Neuronal stem cell (in vitro differentiated cells): ENCODE data around the gene ANKRD37.

Experiments
- DNase-seq: peaks from one replicate; pipeline ENCODE4 v3.0.0-alpha.2; 2013; ENCODE audit warnings: low spot score
- H2AFZ ChIP-seq: one replicate; pipeline ENCODE4 v1.6.1; 2013; ENCODE audit warnings: mild to moderate bottlenecking, low read length, inconsistent platforms
- H2AK5ac ChIP-seq: 2 replicates; pipeline ENCODE4 v1.6.1; 2013; ENCODE audit warnings: low read depth, mild to moderate bottlenecking, inconsistent platforms, low read length, moderate library complexity, mixed read lengths
- H2BK120ac ChIP-seq: 2 replicates; pipeline ENCODE4 v1.6.1; 2013; ENCODE audit warnings: low read depth, mild to moderate bottlenecking, inconsistent platforms, low read length, moderate library complexity, mixed read lengths
- H2BK12ac ChIP-seq: one replicate; pipeline ENCODE4 v1.6.1; 2013; ENCODE audit warnings: low read length, inconsistent platforms
- H2BK15ac ChIP-seq: 2 replicates; pipeline ENCODE4 v1.6.1; 2013; ENCODE audit warnings: mild to moderate bottlenecking, low read length, inconsistent platforms, mixed read lengths
- H2BK5ac ChIP-seq: one replicate; pipeline ENCODE4 v1.6.1; 2013; ENCODE audit warnings: inconsistent platforms, mild to moderate bottlenecking, low read length, moderate library complexity
- H3K14ac ChIP-seq: one replicate; pipeline ENCODE4 v1.6.1; 2013; ENCODE audit warnings: low read length, inconsistent platforms
- H3K18ac ChIP-seq: 2 replicates; pipeline ENCODE4 v1.6.1; 2013; ENCODE audit warnings: low read length, inconsistent platforms
- H3K23ac ChIP-seq: 2 replicates; pipeline ENCODE4 v1.6.1; 2013; ENCODE audit warnings: low read depth, mild to moderate bottlenecking, mixed read lengths, low read length, inconsistent platforms; ENCODE audit not compliant: poor library complexity
- H3K27ac ChIP-seq: replicated peaks from 3 replicates; pipeline ENCODE4 v1.5.1; 2013; ENCODE audit warnings: low read length, inconsistent platforms
- H3K27me3 ChIP-seq, 3 experiments: 2 replicates each; pipeline ENCODE4 v1.6.1; 2013; ENCODE audit warnings: low read length in 3 of 3, mild to moderate bottlenecking in 2 of 3, inconsistent platforms in 1 of 3, low read depth in 1 of 3, mixed read lengths in 1 of 3, moderate library complexity in 1 of 3; ENCODE audit not compliant: control insufficient read depth in 3 of 3, insufficient read depth in 3 of 3
- H3K36me3 ChIP-seq, 2 donors: replicated peaks in 1 of 2; 2 replicates each; pipeline ENCODE4 v1.6.1; 2013; ENCODE audit warnings: low read length in 2 of 2; ENCODE audit not compliant: control insufficient read depth in 2 of 2, insufficient read depth in 2 of 2
- H3K4ac ChIP-seq: 2 replicates; pipeline ENCODE4 v1.6.1; 2013; ENCODE audit warnings: inconsistent platforms, mild to moderate bottlenecking, low read length, moderate library complexity
- H3K4me1 ChIP-seq, 2 donors: 1 replicate in 1 of 2; 2 replicates in 1 of 2; pipeline ENCODE4 v1.6.1; 2013; ENCODE audit warnings: low read length in 2 of 2, low read depth in 1 of 2; ENCODE audit not compliant: control insufficient read depth in 2 of 2, insufficient read depth in 1 of 2
- H3K4me2 ChIP-seq: one replicate; pipeline ENCODE4 v1.6.1; 2013; ENCODE audit warnings: mild to moderate bottlenecking, low read length, inconsistent platforms; ENCODE audit not compliant: insufficient read depth, poor library complexity, severe bottlenecking
- H3K4me3 ChIP-seq, 2 donors: 2 replicates each; pipeline ENCODE4 v1.5.1; 2013; ENCODE audit warnings: low read length in 2 of 2, mild to moderate bottlenecking in 2 of 2, inconsistent platforms in 1 of 2, moderate library complexity in 1 of 2
- H3K79me1 ChIP-seq: one replicate; pipeline ENCODE4 v1.6.1; 2013; ENCODE audit warnings: low read depth, mild to moderate bottlenecking, inconsistent platforms, low read length, moderate library complexity
- H3K9ac ChIP-seq: one replicate; pipeline ENCODE4 v1.6.1; 2013; ENCODE audit warnings: mild to moderate bottlenecking, low read depth, low read length, inconsistent platforms; ENCODE audit not compliant: poor library complexity
- H3K9me3 ChIP-seq, 2 donors: replicated peaks in 1 of 2; 2 replicates each; pipeline versions ENCODE3 to v1.6.1; 2013; ENCODE audit warnings: low read length in 2 of 2, mild to moderate bottlenecking in 2 of 2, inconsistent platforms in 1 of 2, low read depth in 1 of 2, mixed read lengths in 1 of 2, moderate library complexity in 1 of 2; ENCODE audit not compliant: control insufficient read depth in 2 of 2, insufficient read depth in 1 of 2
- H4K8ac ChIP-seq: one replicate; pipeline ENCODE4 v1.6.1; 2013; ENCODE audit warnings: low read depth, mild to moderate bottlenecking, inconsistent platforms, low read length, moderate library complexity
- H4K91ac ChIP-seq: one replicate; pipeline ENCODE4 v1.6.1; 2013; ENCODE audit warnings: low read length, low read depth, mild to moderate bottlenecking, inconsistent platforms; ENCODE audit not compliant: poor library complexity
- whole genome bisulfite sequencing, 2 donors: extraction: QIAGEN DNeasy Blood & Tissue Kit; methylation state at CpG; one replicate each; pipeline ENCODE4 v1.1.7; 2013; ENCODE audit warnings: missing lambda C conversion rate in 2 of 2, mixed read lengths in 1 of 2; ENCODE audit not compliant: insufficient read length in 2 of 2, insufficient replicate concordance in 1 of 2; ENCODE audit errors: extremely low coverage in 2 of 2; 5-methylcytosine and 5-hydroxymethylcytosine counted together

Gene ANKRD37

GRCh38 chr4:185352741-185353140, 43.9 kb upstream of the ANKRD37 start:
- no CpG with 5 or more reads among the region's 2 CpGs for WGBS, 2 donors
- no peak overlapping the region for H3K27ac ChIP-seq

GRCh38 chr4:185357211-185357610, 39.4 kb upstream of the ANKRD37 start:
- Histone ChIP-seq H3K4ac (no peak overlapping the region), H4K8ac (no peak overlapping the region), H2AK5ac (no peak overlapping the region), H3K36me3 (peaks cover 5 to 19% of the 10 kb centered on the region in 2 donors), H3K14ac (no peak overlapping the region), H2BK15ac (no peak overlapping the region), H2BK120ac (no peak overlapping the region), H3K18ac (no peak overlapping the region), H3K4me2 (no peak overlapping the region), H2BK12ac (no peak overlapping the region), H3K27me3 (no peaks in the 10 kb centered on the region), H4K91ac (no peak overlapping the region), H3K27ac (no peak overlapping the region), H3K4me3 (no peak overlapping the region), H2AFZ (no peak overlapping the region), H3K9ac (no peak overlapping the region), H3K4me1 (no peaks in the 10 kb centered on the region), H3K23ac (no peak overlapping the region), H3K9me3 (no peaks in the 10 kb centered on the region), H2BK5ac (no peak overlapping the region), H3K79me1 (no peaks in the 10 kb centered on the region)
- DNase-seq = no peak
- no CpG with 5 or more reads among the region's 5 CpGs for WGBS, 2 donors

More at GRCh38 chr4:185352741-185353140, 43.9 kb upstream of the ANKRD37 start:
- Histone ChIP-seq H3K18ac (no peak overlapping the region), H2AK5ac (no peak overlapping the region), H3K4me3 (no peak overlapping the region), H2BK12ac (no peak overlapping the region), H3K14ac (no peak overlapping the region), H4K91ac (no peak overlapping the region), H2AFZ (no peak overlapping the region), H3K9me3 (no peaks in the 10 kb centered on the region), H2BK15ac (no peak overlapping the region), H3K79me1 (no peaks in the 10 kb centered on the region), H3K4me1 (no peaks in the 10 kb centered on the region), H3K27me3 (no peaks in the 10 kb centered on the region), H3K4me2 (no peak overlapping the region), H3K9ac (peak overlapping the region; percentile 51), H4K8ac (no peak overlapping the region), H3K4ac (peak overlapping the region; percentile 90), H3K36me3 (peaks cover 12 to 41% of the 10 kb centered on the region in 2 donors), H3K23ac (no peak overlapping the region), H2BK120ac (no peak overlapping the region), H2BK5ac (peak overlapping the region; percentile 63)
- DNase-seq = no peak

DNA sequence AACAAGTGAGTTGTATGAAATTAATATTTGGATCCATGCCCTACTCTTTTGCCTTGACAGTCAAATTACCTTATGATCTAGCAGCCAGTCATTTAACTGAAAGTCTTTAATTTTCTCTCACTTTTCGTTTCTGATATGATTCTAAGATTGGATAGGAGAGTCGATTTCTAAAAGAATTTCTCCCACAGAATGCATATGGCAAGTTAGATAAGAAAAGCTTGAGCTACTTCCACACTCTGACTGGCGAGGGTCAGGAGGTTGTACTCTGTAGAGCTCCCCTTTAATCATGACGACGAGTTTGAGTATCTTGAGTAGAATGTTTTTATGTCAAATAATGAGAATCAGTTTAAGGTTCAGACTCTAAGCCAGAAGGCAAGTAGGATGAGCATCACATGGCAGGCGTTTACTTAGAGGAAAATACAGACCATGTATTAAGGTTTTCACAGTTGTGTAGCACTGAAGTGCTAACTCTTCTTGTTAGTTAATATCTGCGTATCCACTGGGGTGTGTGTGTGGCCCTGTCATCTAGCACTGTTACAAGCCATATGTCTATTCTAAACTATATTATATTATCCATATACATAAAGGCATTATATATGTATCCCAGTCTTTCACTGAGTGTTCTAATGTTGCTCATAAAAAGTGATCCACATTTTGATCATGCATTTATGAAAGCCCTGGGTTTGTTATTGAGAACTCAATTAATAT, 38.8 kb upstream of the ANKRD37 start:
- Histone ChIP-seq H3K18ac (no peak overlapping the region), H2AK5ac (no peak overlapping the region), H2BK120ac (no peak overlapping the region), H3K14ac (no peak overlapping the region), H3K27ac (no peak overlapping the region), H3K4ac (no peak overlapping the region), H4K8ac (no peak overlapping the region), H3K79me1 (no peaks in the 10 kb centered on the region), H3K4me1 (no peaks in the 10 kb centered on the region), H3K4me2 (no peak overlapping the region), H2BK5ac (no peak overlapping the region), H2BK12ac (no peak overlapping the region), H4K91ac (no peak overlapping the region), H3K23ac (no peak overlapping the region), H3K36me3 (peaks cover 0 to 16% of the 10 kb centered on the region in 2 donors), H3K4me3 (no peak overlapping the region), H3K9ac (no peak overlapping the region), H3K9me3 (no peaks in the 10 kb centered on the region), H2BK15ac (no peak overlapping the region), H2AFZ (no peak overlapping the region), H3K27me3 (no peaks in the 10 kb centered on the region)
- whole genome bisulfite sequencing, 2 donors = no CpG with 5 or more reads among the region's 7 CpGs
- DNase-seq = no peak

- Histone ChIP-seq H3K14ac (no peak overlapping the region), H3K18ac (no peak overlapping the region)
Measured at GRCh38 chr4:185358514-185358913, 38.1 kb upstream of the ANKRD37 start.

More at GRCh38 chr4:185358514-185358913, 38.1 kb upstream of the ANKRD37 start:
- no peak overlapping the region for H2AK5ac ChIP-seq
- no peak overlapping the region for H3K9ac ChIP-seq
- H2BK15ac ChIP-seq = no peak overlapping the region
- H3K23ac ChIP-seq = no peak overlapping the region
- no peak overlapping the region for H2AFZ ChIP-seq
- peaks cover 0 to 20% of the 10 kb centered on the region in 2 donors for H3K36me3 ChIP-seq
- no peak overlapping the region for H2BK120ac ChIP-seq
- no peaks in the 10 kb centered on the region for H3K4me1 ChIP-seq
- H3K27ac ChIP-seq = no peak overlapping the region
- no peak overlapping the region for H3K4me3 ChIP-seq
- H3K4ac ChIP-seq = no peak overlapping the region
- H4K91ac ChIP-seq = no peak overlapping the region
- H3K9me3 ChIP-seq = no peaks in the 10 kb centered on the region
- no peak for DNase-seq
- H3K27me3 ChIP-seq = no peaks in the 10 kb centered on the region
- H3K4me2 ChIP-seq = no peak overlapping the region
- no peak overlapping the region for H2BK12ac ChIP-seq
- no peak overlapping the region for H2BK5ac ChIP-seq
- no CpG with 5 or more reads among the region's 4 CpGs for WGBS, 2 donors
- no peaks in the 10 kb centered on the region for H3K79me1 ChIP-seq
- H4K8ac ChIP-seq = no peak overlapping the region
